ENCODE data around the gene SPATC1L. TPM values are rescaled to one million over a fixed set of nuclear protein-coding genes. Genes with fewer than 3 reads are reported as not detected.

The SPATC1L gene
- total RNA-seq, 1 experiment from 2014 or later, result 36.0 TPM

- TF ChIP-seq, protein P1, sequence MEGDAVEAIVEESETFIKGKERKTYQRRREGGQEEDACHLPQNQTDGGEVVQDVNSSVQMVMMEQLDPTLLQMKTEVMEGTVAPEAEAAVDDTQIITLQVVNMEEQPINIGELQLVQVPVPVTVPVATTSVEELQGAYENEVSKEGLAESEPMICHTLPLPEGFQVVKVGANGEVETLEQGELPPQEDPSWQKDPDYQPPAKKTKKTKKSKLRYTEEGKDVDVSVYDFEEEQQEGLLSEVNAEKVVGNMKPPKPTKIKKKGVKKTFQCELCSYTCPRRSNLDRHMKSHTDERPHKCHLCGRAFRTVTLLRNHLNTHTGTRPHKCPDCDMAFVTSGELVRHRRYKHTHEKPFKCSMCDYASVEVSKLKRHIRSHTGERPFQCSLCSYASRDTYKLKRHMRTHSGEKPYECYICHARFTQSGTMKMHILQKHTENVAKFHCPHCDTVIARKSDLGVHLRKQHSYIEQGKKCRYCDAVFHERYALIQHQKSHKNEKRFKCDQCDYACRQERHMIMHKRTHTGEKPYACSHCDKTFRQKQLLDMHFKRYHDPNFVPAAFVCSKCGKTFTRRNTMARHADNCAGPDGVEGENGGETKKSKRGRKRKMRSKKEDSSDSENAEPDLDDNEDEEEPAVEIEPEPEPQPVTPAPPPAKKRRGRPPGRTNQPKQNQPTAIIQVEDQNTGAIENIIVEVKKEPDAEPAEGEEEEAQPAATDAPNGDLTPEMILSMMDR (conservative IDR thresholded peaks at IDR 0.05), result no peak
- H3K27me3 ChIP-seq (ENCODE audit: insufficient read depth, low read length), result no peaks in the 10 kb centered on the region
- no peak overlapping the region for H3K23ac ChIP-seq (ENCODE audit: insufficient read length, low read depth, low read length)
- H4K5ac ChIP-seq (ENCODE audit: insufficient read length, low read depth, low read length), result no peak overlapping the region
- no peak overlapping the region for H3K14ac ChIP-seq (ENCODE audit: insufficient read depth, low read length)
- no peaks in the 10 kb centered on the region for H3K23me2 ChIP-seq (ENCODE audit: insufficient read length, low read depth, low read length, poor library complexity, severe bottlenecking)
- Mint-ChIP-seq H3K27ac (0 out of 7 replicates have a peak overlapping the region, but pooled peaks of 1 of the 3 experiments have one; percentile 34), H3K36me3 (ENCODE audit: insufficient read depth in 1 of 3, low read depth in 3 of 3) (peaks cover 19 to 29% (median 20%) of the 10 kb centered on the region in 3 experiments), H3K9me3 (peaks cover 15 to 27% of the 10 kb centered on the region in 2 experiments), H3K4me1 (no peaks in the 10 kb centered on the region; a peak in 1 of 4 replicates), H3K27me3 (ENCODE audit: low read depth) (no peaks in the 10 kb centered on the region), H3K4me3 (no peak overlapping the region)
- no peak overlapping the region for H4K8ac ChIP-seq (replicated peaks; ENCODE audit: insufficient read length, low read depth, low read length)
- H3K4me1 ChIP-seq (ENCODE audit: insufficient read depth, low read length), result no peaks in the 10 kb centered on the region; the same call in 1 of the 2 replicates
- no peak overlapping the region for H3T11ph ChIP-seq (ENCODE audit: low read length)
- H2AFZ ChIP-seq (ENCODE audit: low read length), result no peak overlapping the region
- H3K79me1 ChIP-seq (ENCODE audit: insufficient read depth, low read depth, low read length, poor library complexity, severe bottlenecking), result no peaks in the 10 kb centered on the region
- no peak overlapping the region for H3K4me2 ChIP-seq (ENCODE audit: insufficient read depth, insufficient read length, low read length)
- no peak overlapping the region for H2BK12ac ChIP-seq (ENCODE audit: insufficient read length, low read depth, low read length)
- H3K27ac ChIP-seq (ENCODE audit: insufficient read length, low read depth, low read length), result no peak overlapping the region
- no peaks in the 10 kb centered on the region for H3K79me2 ChIP-seq (ENCODE audit: insufficient read depth, low read length)
- no peak overlapping the region for H2BK15ac ChIP-seq (ENCODE audit: low read depth, low read length)
- H3K4ac ChIP-seq (ENCODE audit: low read depth, low read length), result no peak overlapping the region
- H2AK5ac ChIP-seq (ENCODE audit: insufficient read length, low read length), result no peak overlapping the region
- H3K9ac ChIP-seq (ENCODE audit: extremely low read depth, insufficient read length, low read length), result no peak overlapping the region
- H4K91ac ChIP-seq (ENCODE audit: insufficient read length, low read depth, low read length), result no peak overlapping the region
- H2BK120ac ChIP-seq (ENCODE audit: low read depth, low read length, poor library complexity, severe bottlenecking), result no peak overlapping the region
- WGBS (ENCODE audit: extremely low coverage, insufficient read length, low lambda C conversion rate), result no CpG with 5 or more reads among the region's 15 CpGs
- DNase-seq, result peak; percentile 16
- H3K56ac ChIP-seq (ENCODE audit: insufficient read length, low read depth, low read length), result no peak overlapping the region
- no peak overlapping the region for H2BK5ac ChIP-seq (ENCODE audit: insufficient read length, low read length)
- no peak overlapping the region for H2BK20ac ChIP-seq (ENCODE audit: low read depth, low read length, poor library complexity, severe bottlenecking)
- no peak overlapping the region for H3K18ac ChIP-seq (ENCODE audit: insufficient read length, low read depth, low read length)
- no peaks in the 10 kb centered on the region for H4K20me1 ChIP-seq (ENCODE audit: control insufficient read depth, insufficient read depth, insufficient read length)
- no peaks in the 10 kb centered on the region for H3K9me3 ChIP-seq (ENCODE audit: control insufficient read depth, low read depth, low read length)
Measured at GRCh38 chr21:46157987-46158451, 26.2 kb downstream of the SPATC1L start.

Data from H9 (cell line).